Vagina (tissue), 2 donors: Measurements from ENCODE around the gene AP3B2.

Source experiments
- CTCF ChIP-seq, 3 experiments: fragments of 450-650 bp in 2 of 3; fragments of 200-600 bp in 1 of 3; sonication (generic) in 1 of 3; IDR thresholded peaks; one replicate each; pipeline ENCODE4 v1.5.1; 2017 to 2019; ENCODE audit warnings: antibody characterized with exemption in 3 of 3, mild to moderate bottlenecking in 2 of 3, moderate library complexity in 2 of 3
- POLR2A ChIP-seq, 2 donors: fragments of 450-650 bp; IDR thresholded peaks; one replicate each; pipeline ENCODE4 v1.6.1; 2017; ENCODE audit warnings: antibody characterized with exemption in 2 of 2, mild to moderate bottlenecking in 2 of 2, moderate library complexity in 2 of 2

GRCh38 chr15:82730022-82730530, 20.4 kb upstream of the AP3B2 start:
- TF ChIP-seq CTCF (IDR thresholded peaks at IDR 0.05) (no peak), POLR2A (IDR thresholded peaks at IDR 0.05) (no peak)
